Right lobe of liver (tissue), 4 donors: Measurements from ENCODE around the gene FGGY.
"Not testable (repeated sequence)": the region's sequence is repeated elsewhere in the genome, so short reads cannot be mapped to it uniquely, and the experiment has no call there.

Experiments
- POLR2A ChIP-seq: fragments of 450-650 bp; IDR thresholded peaks from one replicate; pipeline ENCODE4 v1.6.1; 2017; ENCODE audit warnings: antibody characterized with exemption, mild to moderate bottlenecking
- TF ChIP-seq, protein P1 (sequence below), 4 donors: fragments of 200-600 bp in 3 of 4; fragments of 450-650 bp in 1 of 4; IDR thresholded peaks; one replicate each; pipeline versions ENCODE4 v1.5.1 to v1.8.0; 2016 to 2022; ENCODE audit warnings: antibody characterized with exemption in 4 of 4, mild to moderate bottlenecking in 2 of 4
- donor health status: DM: no; HTN: no; CAD: no.
- donor health status: DM: no; HTN: no; CAD: no.
- donor health status: DM: no; HTN: yes; CAD: no.

- TF ChIP-seq, protein P1, sequence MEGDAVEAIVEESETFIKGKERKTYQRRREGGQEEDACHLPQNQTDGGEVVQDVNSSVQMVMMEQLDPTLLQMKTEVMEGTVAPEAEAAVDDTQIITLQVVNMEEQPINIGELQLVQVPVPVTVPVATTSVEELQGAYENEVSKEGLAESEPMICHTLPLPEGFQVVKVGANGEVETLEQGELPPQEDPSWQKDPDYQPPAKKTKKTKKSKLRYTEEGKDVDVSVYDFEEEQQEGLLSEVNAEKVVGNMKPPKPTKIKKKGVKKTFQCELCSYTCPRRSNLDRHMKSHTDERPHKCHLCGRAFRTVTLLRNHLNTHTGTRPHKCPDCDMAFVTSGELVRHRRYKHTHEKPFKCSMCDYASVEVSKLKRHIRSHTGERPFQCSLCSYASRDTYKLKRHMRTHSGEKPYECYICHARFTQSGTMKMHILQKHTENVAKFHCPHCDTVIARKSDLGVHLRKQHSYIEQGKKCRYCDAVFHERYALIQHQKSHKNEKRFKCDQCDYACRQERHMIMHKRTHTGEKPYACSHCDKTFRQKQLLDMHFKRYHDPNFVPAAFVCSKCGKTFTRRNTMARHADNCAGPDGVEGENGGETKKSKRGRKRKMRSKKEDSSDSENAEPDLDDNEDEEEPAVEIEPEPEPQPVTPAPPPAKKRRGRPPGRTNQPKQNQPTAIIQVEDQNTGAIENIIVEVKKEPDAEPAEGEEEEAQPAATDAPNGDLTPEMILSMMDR (IDR thresholded peaks at IDR 0.05): not testable (repeated sequence)
- TF ChIP-seq POLR2A: not testable (repeated sequence)
These were observed 295.5 kb downstream of the FGGY start for GRCh38 chr1:59592410-59592809.
